Stimulated activated CD4-positive, alpha-beta T cell treated with anti-CD3 and anti-CD28 coated beads, Interleukin-12 subunit alpha, Interleukin-12 subunit beta, amount 100 ng/mL, for 4 hours (primary cell): Measurements from ENCODE around the gene SSR4.

ENCODE experiments used
- DNase-seq: peaks from one replicate; pipeline ENCODE4 v3.0.0-alpha.2; 2020

Gene SSR4

GRCh38 chrX:153782313-153782712 is 12.2 kb upstream of the SSR4 start:
- no peak for DNase-seq

- DNase-seq, result no peak
These were observed 11.6 kb upstream of the SSR4 start for GRCh38 chrX:153782871-153783270.

DNA sequence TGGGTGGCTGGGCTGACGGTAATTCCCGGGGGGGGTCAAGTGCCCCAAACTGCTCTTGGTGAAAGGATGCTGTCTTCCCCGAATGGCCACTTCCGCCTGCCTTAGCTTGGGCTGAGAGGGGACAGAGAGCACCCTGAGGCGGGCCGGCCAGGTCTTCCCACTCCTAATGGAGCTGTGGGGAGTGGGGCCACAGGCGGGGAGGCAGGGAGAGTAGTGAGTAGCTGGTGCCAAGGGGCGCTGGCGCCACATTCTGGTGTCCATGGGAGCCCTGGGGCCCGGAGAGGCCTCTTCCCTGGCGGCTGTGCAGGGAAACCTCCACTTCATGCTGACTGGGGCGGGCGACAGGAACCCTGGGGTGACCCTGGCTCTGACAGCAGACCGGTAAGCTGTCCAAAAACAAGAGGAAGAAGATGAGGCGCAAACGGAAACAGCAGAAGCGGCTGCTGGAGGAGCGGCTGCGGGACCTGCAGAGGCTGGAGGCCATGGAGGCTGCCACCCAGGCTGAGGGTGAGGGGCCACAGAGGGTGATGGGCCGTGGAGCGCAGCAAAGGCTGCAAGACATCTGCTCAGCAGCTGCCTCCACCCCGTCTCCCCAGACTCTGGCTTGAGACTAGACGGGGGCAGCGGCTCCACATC is 11.0 kb upstream of the SSR4 start:
- DNase-seq, result no peak

DNA sequence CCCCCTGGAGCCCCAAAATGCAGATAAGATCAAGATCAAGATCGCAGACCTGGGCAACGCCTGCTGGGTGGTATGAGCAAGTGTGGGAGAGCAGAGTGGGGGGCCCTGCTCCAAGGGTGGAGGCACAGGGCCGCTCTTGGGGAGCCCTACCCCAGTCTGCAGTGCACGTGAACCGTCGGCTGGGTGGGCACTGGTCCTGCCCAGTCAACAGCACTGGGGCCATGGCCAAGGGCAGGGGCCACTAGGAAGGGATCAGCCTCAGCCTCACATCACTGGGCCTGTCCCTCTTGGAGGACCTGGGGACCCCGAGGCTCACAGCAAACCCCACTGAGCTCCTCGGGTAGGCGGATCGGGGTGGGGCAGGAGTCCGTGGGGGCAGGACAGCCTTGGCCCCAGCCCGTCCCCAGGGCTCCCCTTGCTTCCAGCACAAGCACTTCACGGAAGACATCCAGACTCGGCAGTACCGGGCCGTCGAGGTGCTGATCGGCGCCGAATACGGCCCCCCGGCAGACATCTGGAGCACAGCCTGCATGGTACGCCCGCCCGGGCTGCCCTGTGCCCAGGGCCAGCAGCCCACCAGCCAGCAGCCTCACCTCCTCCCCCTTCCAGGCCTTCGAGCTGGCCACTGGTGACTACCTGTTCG is 10.0 kb upstream of the SSR4 start:
- no peak for DNase-seq

GRCh38 chrX:153786669-153787068 is 7.8 kb upstream of the SSR4 start:
- DNase-seq, result no peak

DNA sequence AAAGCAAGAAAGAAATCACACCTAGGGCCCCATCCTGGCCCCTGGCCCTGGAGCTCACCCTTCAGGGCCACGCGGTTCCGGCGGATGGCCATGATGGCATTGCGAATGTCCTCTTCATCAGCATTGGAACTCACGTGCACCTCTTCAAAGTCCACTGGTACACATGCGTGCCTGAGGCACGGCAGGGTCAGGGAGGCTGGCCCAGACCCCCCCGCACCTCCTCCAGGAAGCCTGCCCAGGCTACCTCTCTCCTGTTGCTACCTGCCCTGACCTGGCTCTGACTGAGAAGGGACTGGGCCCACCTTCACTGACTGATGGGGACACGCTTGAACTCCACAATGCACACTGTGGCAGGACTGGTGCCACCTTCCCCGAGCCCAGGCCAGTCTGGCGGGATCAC is 4.8 kb upstream of the SSR4 start:
- no peak for DNase-seq

- no peak for DNase-seq
These were observed 3.2 kb upstream of the SSR4 start for GRCh38 chrX:153791104-153791852.

GRCh38 chrX:153792368-153792767 is 2.1 kb upstream of the SSR4 start:
- DNase-seq, result no peak

DNA sequence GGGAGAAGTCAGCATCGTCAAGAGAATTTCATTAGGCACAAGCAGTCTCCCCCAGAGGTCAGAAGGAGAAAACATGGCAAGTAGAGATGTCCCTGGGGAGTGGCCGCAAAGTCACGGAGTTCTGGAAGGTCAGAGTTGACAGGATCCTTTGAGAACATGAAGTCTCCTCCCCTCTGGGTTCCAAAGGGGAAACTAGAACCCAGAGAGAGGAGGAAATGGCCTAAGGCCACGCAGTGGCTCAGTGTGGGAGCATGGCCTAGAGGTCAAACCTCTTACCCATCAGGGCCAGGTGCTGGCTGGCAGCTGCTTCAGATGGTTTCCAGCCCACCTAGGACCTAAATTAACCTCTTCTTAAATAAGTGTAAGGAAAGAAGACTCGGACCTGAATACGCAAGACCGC is 1.2 kb upstream of the SSR4 start:
- no peak for DNase-seq

DNA sequence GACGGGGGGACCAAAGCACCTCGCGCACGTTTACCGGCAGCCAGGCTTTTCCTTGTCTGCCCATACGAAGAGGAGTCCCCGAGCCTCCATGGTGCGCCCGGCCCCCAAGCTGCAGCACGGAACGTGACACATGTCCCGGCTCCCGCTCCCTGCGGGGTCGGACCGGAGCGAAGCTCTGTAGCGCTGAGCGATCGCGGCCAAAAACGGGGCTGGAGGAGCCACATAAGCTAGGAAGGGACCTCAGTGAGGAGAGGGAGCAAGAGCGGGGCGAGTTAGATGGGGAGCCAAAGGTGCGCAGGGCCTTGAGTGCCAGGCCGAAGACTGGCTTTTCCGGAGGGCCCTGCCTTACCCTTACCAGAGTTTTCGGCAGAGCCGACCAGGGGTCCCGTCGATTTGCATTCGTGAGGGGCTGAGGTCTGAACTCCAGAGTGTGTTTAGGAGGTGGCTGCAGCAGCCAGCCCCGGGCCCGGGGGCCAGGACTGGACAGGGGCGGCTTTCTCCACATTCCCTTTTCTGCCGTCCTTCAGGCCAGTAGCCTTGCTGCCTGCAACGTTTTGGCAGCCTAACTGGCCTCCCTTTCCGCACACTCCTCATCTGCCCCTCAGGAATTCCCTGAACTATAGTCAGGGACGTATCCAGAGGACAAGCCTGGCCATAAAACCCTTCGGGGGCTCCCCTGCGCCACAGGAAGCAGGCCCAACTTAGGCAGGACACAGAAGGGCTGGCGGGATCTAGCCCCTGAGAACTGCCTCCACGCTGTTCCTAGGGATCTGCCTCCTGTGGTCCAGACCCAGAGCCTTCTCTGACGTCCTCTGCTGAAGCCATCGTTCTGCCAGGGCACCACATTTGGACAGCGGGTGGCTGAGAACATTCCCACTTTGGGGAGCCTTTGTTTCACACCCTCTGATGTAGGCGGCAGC is 689 bp downstream of the SSR4 start:
- DNase-seq, result peak; percentile 26

DNA sequence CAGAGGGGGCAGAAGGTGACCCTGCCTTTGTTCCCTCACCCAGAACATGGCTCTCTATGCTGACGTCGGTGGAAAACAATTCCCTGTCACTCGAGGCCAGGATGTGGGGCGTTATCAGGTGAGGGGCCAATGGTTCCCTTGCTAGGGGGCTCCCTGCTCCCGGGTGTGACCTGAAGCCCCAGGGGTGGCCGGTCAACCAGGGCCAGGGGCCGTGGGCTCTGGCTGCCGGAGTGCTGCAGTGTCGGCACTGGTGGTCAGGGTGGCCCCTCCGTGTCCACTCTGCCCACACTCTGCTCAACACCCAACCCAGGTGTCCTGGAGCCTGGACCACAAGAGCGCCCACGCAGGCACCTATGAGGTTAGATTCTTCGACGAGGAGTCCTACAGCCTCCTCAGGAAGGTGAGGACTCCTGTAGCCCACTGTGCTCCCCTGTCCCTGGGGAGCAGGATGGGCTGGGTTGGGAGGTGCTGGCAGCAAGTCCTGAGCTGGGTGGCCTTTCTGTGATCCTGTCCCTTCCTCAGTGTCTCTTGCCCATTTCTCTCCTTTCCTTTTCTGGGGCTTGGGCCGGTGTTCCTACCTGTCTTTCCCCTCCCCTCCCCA is 3.0 kb downstream of the SSR4 start:
- no peak for DNase-seq

DNA sequence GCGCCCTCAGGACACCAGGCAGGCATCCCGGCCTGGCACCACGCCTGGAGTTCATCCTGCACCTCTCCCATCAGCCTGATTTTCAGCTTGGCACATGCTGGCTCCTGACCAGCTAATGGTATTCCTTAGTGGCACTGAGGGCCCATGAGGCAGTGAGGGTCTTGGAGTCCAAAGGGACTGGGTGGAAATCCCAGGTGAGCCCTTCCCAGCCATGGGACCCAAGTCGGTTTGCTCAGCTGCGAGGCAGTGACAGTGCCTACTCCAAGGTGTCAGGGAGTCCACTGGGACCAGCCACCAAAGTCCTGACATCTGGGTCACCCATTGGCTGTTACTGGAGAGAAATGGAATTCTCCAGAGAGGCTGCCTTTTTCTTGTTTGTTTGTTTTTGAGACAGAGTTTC is 4.9 kb downstream of the SSR4 start:
- DNase-seq, result no peak

DNA sequence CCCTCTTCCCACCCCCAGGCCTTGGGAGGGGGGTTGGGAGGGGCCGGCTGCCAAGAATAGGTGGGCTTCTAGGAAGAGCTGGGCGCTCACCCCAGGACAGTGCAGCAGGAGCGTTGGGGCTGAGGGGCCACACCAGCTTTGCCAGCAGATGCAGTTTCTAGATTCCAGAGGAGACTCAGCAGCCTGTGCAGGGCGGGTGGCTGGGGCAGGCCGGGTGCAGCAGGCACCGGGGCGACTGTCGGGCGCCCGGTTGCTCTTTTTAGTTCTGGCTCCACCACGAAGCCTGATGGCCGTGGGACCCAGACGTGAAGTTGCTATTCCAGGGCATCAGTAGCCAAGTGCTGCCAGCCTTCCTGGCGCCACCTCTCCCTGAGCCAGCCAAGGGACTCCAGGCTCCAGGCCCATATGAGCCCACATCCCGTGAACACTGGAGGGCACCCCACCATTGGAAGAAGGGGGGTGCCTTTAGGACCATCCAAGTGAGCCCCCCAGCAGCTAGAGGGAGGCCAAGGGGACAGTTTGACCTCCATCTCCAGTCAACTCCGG is 5.8 kb downstream of the SSR4 start:
- DNase-seq, result no peak

DNA sequence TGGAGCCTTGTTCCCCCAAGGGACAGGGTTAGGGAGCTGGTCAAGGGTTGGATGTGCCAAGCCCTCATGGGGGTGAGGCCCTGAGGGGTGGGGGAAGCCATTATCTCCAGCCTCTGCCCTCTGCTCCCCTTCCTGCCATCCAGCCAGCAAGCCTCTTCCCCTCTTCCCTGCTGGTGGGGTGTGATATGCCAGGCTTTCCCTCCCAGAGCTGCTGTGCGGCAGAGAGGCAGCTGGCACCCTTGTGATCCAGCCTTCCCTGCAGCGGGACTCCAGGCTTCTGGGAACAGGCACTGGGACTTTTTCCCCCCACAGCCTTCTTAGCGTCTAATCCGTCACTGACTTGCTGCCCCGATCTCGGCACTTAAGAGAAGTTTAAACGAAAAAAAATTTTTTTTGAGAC is 6.3 kb downstream of the SSR4 start:
- no peak for DNase-seq

GRCh38 chrX:153801669-153802068 is 7.2 kb downstream of the SSR4 start:
- DNase-seq, result no peak

GRCh38 chrX:153802513-153803045 is 8.1 kb downstream of the SSR4 start:
- no peak for DNase-seq

DNA sequence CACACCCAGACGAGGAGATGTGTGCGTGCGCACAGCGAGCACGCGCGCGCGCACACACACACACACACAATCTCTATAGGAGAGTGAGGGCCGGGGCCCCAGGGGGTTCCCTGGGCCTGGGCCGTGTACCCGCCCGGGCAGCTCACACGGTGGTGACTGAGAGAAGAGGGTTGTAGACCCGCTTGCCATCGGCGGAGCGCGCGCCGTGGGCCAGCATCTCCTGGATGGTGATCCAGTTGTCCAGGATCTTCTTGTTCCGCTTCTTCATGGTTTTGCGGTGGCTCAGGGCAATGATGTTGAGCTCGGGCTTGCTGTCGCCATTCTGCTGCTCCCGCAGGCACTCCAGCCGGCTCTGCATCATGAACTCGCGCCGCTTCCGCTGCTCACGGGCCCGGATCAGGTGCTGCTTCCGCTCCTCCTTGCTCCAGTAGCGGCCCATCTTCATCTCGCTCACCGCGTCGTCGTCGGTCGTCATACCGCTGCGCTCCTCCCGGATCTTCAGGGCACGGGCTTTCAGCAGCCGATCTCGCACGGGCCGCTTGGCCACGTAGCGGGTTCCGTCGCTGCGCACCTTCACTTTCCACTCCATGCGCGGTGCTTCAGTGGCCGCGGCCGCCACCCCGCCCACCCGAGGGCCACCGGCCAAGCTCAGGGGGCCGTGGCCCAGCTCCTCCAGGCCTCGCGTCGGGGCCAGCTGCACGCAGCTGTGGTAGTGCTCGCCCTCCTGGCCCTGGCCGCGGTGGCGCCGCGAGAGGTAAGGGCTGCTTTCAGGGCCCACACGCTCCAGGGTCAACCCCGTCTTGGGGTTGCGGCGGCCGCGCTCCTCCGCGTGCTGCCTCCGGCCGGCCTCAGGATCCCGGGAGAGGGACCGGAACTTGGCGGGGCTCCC is 9.0 kb downstream of the SSR4 start:
- DNase-seq, result no peak

DNA sequence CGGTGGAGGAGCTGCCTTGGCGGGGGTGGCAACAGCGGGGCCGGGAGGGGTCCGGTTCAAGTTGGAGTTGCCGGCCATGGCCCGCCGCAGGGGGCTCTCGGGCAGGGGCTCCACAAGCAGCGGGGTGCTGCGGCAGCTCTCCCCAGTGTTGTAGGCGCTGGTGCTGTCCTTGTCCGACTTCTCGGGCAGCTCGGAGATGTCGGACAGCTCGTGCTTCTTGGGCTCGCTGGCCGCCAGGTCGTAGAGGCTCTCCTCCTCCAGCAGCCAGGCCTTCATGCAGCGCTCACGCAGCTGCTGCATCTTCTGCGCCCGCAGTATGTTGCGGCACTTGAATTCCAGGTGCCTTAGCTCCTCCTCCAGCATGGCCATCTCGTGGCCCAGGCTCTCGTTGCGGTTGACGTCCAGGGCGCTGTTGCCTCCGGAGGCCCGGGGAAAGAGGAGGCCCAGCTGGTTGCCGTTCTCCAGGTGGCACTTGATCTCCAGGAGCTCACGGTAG is 9.7 kb downstream of the SSR4 start:
- DNase-seq, result no peak

- DNase-seq, result no peak
These were observed 10.2 kb downstream of the SSR4 start for GRCh38 chrX:153804621-153805020.

GRCh38 chrX:153805436-153805835 is 11.0 kb downstream of the SSR4 start:
- no peak for DNase-seq

DNA sequence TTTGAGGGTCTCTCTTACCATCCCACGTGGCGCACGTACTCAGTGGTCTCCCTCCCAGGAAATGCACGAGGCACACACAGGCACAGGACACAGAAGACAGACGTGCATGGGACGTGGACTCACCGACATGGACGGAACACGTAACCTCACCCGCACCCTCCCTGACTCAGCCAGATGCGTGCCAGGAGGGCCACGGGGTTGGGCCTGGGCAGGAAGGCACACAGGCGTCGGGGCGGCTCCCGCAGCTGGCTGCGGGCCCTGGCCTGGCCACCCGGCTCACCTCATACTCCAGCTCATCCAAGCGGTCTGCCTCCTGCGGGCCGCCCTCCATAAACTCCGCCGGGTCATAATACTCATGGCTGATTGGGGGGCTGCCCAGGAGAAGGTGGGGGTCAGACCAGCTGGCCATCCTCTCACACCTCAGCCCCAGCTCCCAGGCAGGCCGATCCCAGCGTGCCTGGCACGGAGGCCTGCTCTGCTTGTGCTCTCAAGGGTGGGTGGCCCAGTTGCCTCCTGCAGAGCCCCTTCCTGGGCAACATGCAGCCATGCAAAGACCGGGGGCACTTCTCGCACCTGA is 12.6 kb downstream of the SSR4 start:
- DNase-seq, result no peak
